NCI-H82 (cell line): ENCODE results near the gene NES.
A peak's percentile ranks its signal among the peaks of the same experiment; 100 is the strongest.

ENCODE experiments used
- DNase-seq: peaks from one replicate; lab custom pipeline; 2025; lab: John Stamatoyannopoulos, UW

The NES gene

DNA sequence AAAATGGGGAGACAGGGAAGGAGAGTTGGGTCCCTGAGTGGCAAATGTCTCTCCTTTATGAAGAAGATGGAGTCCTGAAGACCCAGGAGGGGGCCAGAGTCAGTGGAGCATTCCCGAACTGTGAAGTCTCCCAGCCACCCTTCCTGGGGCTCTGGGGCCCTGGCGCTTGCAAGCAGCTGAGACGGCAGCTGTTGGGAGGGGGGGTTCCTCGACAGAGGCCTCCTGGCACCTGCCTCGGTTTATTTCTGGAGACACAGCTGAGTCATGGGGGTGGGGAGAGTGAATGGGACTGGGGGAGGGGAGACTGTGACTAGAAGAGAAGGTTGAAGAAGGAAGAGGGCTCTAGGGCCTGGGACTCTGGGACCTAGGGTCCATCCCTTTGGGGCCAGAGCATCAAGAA, 14.0 kb downstream of the NES start:
- DNase-seq: peak; percentile 93

DNA sequence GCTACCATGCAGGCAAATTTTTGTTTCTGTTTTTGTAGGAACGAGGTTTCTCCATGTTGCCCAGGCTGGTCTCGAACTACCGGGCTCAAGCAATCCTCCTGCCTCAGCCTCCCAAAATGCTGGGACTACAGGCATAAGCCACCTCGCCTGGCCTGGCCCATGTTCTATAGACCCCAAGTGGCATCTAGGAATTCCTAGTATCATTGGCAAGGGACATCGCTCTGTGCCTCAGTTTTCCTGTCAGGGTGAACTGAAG, 14.5 kb downstream of the NES start:
- no peak for DNase-seq

DNA sequence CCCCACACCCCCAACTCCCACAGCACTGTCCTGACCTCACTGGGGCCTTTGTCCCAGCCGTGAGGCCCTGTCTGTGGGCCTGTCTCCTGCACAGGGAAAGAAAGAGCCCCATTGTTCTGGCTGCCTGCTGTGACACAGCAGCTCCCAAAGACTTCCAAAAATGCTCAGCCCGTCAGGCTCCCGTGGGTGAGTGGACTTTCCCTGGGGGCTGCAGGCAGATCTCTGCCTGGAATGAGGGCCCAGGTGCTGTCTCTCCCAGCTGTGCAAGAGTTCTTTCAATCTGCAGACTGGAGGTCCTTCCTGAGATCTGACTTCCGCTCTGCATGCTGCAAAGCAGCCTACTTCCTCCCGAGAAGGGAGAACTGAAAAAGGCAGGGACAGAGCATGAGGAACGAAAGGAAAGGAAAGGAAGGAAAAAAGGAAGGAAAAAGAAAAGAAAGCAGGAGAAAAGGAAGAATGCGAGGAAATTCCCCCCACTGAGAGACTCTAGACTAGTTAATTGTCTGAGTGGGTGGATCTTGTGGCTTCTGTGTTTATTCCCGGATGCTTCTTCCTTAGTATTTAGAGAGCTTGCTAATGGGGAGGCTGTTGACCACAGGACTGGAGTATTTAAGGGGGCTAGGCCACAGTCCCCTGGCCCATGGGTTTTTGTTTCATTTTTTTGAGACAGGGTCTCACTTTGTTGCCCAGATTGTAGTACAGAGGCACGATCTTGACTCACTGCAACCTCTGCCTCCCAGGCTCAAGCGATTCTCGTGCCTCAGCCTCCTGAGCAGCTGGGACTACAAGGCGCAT, 15.0 kb downstream of the NES start:
- DNase-seq: no peak

DNA sequence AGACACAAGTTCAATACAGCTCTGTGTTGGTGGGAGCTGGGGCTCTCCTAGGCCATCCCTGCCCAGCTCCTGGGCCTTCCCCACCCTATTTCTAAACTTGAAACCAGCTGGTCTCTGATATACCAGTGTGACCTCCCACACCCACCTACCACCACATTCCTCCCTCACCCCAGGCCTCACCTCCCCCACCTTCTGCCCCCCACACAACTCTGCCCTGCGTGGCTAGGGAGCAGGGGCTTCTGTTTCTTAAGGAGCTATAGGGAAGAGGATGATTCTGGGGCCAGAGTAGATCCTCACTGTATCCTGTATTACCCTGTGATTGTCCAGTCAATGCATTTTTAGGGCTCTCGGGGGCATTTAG, 16.5 kb downstream of the NES start:
- no peak for DNase-seq

DNA sequence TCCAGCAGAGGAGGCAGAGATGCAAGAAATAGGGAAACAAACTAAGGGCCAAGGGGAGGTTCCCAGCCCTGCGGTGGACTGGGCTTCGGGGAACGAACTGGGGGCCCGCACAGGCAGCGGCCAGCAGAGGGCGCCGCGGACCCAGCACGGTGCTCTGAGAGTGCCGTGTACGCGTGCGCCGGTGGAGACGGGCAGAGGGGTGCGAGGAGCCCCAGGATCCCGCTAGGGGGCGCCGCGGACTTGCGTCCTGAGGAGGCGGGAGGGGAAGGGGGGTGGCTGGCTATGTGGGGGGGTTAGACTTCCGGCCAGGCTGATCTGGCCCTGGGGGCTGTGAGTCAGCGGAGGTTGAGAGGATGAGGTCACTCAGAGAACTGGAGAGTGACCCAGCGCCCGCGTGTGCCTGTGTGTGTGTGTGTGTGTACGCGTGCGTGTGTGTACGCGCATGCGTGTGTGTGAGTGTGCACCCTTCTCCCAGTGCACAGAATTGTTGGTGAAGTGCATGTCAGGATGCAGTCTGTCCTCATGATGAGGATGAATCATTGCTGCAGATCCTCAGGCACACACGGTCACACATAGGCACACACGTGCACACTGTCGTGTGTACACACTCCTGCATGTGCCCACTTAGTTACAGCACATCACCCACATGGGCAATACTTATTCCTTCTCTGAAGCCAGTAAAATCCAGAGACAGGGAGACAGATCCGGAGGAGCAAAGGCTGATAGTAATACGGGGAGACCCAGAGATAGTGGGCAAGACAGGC, 17.0 kb downstream of the NES start:
- peak; percentile 99 for DNase-seq

DNA sequence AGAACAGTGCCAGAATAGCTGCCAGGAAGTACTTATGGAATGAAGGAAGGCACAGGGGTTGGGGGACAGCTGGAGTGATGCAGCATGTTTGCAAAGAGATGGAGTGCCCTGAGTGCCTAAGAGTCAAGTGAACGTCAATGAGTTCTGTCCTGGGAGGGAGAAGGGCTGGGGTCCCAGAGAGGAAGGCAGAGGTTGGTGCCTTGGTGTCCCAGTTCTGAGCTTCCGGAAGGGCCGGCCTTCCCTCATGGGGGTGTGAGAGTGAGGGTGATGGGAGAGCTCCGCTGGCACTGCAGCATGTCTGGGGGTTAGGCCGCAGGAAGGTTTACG, 17.6 kb downstream of the NES start:
- no peak for DNase-seq

DNA sequence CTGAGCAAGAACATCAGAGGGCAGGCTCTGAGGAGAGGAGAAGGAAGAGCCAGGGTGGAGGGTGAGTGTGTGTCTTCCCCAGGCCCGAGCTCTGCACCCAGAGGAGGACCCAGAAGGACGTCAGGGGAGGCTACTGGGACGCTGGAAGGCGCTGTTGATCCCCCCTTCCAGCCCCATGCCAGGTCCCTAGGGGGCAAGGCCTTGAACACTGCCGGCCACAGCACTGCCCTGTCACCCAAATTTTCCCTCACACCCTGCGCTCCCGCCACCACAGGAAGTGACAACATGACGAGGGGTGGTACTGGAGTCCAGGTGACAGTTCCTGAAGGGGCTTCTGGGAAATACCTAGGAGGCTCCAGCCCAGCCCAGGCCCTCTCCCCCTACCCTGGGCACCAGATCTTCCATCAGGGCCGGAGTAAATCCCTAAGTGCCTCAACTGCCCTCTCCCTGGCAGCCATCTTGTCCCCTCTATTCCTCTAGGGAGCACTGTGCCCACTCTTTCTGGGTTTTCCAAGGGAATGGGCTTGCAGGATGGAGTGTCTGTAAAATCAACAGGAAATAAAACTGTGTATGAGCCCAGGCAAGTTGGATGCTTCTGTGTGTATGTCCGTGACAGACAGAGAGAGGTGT, 18.1 kb downstream of the NES start:
- DNase-seq: no peak

DNA sequence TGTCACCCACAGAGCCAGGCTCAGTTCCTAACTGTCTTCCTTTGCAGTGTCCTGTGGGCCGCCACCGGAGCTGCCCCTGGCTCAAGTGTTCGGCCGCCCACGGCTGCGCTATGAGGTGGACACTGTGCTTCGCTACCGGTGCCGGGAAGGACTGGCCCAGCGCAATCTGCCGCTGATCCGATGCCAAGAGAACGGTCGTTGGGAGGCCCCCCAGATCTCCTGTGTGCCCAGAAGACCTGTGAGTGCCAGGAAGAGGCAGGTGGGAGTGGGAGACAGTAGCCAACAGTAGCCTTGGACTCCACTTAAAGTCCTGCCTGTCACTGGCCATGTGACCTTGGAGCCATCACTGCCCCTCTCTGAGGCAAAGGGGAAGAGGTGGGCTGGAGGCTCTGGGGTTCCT, 18.7 kb downstream of the NES start:
- no peak for DNase-seq

DNA sequence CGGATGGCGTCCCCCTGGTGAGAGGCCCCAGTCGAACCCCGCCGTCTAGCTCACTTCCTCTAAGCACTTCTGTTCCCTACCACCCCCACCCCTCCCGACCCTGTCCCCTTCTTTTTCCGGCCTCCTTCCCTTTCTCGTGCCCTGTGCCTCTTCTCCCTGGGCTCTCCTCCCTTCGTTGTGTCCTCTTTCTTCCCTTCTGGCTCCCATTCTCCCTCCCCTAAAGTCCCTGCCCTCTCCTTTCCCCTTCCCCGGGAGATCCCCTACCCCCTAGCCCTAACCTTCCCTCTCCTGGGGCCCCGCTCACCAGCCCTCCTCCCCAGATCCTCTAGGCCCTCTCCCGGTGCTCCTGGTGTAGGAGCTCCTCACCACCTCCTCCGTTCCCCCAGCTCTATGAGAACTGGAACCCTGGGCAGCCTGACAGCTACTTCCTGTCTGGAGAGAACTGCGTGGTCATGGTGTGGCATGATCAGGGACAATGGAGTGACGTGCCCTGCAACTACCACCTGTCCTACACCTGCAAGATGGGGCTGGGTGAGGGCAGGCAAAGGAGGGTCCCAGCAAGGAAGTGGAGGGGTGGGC, 19.4 kb downstream of the NES start:
- no peak for DNase-seq

DNA sequence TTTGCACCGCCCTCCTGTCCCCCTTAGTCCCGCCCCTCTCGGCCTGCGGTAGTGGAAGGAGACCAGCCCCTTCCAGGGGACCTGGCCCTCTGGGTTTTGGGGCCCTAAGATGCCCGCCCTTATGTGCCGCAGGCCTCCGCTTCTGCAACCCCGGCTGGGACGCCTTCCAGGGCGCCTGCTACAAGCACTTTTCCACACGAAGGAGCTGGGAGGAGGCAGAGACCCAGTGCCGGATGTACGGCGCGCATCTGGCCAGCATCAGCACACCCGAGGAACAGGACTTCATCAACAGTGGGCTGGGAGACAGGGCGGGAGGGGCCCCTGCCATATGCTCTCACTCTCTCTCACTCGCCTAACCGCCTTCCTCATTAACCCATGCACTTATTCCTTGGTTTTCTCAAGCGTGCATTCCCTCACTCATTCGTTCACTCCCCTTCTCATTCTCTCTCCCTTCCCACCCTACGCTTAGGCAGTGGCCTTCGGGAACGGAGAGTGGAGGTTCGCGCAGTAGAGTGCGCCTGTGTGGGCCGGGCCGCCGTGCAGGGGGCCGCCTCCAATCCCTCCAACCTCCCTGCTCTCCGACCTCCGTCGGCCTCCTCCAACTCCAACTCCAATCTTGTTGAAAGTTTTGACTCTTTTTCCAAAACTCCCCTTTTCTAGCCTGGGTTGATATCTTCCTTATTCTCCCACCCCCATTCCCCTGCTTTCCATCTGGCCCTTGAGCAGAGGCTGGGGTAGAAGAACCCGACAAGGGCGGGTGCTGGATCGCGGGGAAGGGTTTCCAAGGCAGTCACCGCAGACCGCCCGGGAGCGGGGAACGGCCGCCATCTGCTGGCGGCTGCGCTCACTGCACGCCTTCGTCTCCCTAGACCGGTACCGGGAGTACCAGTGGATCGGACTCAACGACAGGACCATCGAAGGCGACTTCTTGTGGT, 20.1 kb downstream of the NES start:
- DNase-seq: peak; percentile 91

DNA sequence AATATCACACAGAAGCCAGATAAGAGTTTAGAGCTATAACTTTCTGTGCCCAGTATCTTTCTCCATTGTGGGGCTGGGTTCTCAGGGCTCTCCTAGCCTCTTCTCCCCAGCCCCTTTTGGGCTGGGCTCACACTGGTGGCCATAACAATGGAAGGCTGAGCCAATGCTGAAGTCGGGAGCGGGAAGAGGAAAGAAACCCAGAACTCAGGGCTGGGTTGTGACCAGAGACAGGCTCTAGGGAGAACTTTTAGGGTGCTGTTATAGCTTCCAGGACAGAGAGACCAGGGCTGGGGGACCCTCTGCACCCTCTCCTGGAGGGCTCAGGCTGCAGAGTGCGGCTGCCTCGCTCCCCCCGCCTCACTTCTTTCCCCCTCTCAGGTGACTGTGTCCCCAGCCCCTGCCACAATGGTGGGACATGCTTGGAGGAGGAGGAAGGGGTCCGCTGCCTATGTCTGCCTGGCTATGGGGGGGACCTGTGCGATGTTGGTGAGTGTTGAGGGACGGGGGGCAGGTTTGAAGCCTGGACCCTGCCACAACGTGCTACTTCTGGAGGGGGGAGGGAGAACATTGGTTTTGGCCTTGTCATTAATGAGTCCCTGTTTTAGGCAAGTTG, 21.2 kb downstream of the NES start:
- DNase-seq: no peak

DNA sequence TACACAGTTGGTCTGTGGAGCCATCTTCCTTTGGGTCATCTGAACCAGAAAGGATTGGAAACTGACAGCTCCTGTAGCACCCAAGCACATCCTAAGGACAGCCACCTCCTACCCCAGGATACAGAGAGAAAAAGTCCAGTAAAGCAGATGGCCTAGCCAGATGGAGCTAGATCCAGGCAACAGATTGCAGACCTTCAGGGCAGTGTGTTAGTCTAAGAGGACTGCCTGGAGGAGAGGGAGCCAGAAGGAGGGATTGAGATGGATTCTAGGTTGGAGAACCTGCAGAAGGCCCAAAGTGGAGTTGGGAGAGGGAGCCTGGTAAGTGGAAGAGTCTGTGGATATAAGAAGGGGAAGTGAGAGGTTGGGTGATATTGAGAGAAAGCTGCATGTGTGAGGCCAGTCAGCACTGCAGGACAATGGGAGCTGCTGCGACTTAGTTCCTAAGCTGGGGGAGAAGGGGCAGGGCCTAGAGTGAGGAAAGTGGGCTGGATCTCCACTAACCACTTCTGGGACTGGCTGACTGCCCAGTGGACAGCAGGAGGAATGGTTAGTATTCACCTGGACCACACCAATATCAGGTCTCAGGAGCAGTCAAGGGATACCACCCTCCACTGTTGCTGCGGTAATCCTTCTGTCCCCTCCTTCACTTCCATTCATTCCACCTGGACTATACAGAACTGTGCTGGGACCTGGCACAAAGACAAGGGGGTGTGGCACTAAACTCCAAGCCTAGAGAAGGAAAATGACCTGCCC, 21.9 kb downstream of the NES start:
- DNase-seq: peak; percentile 84

DNA sequence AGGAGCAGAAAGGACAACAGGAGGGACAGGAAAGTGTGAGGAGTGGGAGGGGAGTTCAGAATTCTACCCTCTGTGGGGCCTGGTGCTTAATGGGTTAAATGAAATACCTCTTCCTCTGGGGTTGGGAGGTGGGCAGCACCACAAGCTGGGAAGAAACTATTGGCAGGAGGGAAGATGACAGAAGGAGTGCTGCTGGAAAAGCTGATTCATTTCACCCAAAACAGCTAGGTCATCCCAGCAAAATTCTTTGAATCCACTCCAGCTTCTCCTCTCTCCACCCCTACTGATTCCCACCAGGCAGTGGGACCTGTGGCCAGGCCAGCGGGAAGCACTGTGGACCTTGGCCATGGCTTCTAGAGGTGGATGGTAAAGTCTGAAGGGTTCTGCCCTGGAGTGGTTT, 22.5 kb downstream of the NES start:
- DNase-seq: no peak

DNA sequence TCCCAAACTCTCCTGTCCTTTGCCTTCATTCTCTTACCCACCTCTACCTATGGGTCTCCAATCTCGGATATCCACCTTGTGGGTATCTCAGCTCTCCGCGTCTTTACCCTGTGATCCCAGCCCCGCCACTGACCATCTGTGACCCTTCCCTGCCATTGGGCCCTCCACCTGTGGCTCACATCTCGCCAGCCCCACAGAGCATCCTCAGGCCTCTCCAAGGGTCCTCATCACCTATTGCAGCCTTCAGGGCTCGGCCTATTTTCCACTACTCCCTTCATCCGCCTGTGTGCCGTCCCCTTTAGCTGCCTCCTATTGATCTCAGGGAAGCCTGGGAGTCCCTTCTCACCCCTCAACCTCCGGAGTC, 24.2 kb downstream of the NES start:
- DNase-seq: no peak

DNA sequence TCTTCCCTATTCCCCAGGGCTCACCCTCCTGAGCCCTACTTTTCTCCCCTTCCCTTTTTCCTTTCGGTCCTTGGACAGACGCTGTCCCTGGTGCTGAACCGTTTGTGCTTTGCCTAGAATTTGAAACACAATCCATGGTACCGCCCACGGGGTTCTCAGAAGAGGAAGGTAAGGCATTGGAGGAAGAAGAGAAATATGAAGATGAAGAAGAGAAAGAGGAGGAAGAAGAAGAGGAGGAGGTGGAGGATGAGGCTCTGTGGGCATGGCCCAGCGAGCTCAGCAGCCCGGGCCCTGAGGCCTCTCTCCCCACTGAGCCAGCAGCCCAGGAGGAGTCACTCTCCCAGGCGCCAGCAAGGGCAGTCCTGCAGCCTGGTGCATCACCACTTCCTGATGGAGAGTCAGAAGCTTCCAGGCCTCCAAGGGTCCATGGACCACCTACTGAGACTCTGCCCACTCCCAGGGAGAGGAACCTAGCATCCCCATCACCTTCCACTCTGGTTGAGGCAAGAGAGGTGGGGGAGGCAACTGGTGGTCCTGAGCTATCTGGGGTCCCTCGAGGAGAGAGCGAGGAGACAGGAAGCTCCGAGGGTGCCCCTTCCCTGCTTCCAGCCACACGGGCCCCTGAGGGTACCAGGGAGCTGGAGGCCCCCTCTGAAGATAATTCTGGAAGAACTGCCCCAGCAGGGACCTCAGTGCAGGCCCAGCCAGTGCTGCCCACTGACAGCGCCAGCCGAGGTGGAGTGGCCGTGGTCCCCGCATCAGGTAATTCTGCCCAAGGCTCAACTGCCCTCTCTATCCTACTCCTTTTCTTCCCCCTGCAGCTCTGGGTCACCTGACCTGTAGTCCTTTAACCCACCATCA, 24.8 kb downstream of the NES start:
- DNase-seq: no peak

DNA sequence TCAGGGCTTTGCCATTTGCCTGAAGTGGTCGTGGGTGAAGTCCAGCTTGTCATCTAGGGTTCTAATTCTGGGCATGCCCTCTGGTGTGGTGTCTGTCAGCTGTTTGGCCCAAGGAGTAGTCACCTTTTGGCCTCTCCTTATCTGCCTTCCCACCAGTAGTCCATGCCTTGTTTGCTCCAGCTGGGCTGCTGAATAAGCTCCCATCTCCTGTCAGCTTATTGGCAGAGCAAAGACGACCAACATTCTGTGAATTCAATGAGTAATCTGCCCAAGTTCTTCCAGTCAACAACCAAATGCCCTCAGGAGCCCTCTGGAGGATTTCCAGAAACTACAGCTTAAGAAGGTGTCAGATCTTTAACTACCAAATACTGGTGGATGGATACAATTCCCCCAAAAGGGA, 28.3 kb downstream of the NES start:
- peak; percentile 57 for DNase-seq

DNA sequence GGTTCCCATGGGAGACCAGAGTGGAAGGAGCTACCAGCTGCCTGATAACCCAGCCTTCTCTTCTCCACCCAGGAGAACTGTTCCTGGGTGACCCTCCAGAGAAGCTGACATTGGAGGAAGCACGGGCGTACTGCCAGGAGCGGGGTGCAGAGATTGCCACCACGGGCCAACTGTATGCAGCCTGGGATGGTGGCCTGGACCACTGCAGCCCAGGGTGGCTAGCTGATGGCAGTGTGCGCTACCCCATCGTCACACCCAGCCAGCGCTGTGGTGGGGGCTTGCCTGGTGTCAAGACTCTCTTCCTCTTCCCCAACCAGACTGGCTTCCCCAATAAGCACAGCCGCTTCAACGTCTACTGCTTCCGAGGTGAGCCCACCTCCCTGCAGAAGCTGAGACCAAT, 28.7 kb downstream of the NES start:
- no peak for DNase-seq

DNA sequence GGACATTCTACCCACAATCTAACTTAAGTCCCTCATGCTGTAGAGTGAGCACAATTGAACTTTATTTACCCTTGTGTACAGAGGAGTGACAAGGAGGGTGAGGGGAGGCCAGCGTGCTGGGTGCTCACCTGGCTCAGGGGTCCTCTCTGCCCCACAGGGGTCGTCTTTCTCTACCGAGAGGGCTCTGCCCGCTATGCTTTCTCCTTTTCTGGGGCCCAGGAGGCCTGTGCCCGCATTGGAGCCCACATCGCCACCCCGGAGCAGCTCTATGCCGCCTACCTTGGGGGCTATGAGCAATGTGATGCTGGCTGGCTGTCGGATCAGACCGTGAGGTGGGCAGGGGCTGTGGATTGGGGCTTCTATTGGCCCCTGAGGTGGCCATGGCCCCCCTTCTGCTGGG, 29.9 kb downstream of the NES start:
- no peak for DNase-seq

DNA sequence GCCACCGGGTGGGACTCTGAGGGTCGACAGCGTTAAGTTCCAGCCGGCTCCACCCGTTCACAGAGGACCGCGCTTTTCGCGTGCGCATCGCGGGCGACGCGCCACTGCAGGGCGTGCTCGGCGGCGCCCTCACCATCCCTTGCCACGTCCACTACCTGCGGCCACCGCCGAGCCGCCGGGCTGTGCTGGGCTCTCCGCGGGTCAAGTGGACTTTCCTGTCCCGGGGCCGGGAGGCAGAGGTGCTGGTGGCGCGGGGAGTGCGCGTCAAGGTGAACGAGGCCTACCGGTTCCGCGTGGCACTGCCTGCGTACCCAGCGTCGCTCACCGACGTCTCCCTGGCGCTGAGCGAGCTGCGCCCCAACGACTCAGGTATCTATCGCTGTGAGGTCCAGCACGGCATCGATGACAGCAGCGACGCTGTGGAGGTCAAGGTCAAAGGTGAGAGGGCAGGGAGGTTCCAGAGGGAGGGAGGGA, 30.4 kb downstream of the NES start:
- no peak for DNase-seq

DNA sequence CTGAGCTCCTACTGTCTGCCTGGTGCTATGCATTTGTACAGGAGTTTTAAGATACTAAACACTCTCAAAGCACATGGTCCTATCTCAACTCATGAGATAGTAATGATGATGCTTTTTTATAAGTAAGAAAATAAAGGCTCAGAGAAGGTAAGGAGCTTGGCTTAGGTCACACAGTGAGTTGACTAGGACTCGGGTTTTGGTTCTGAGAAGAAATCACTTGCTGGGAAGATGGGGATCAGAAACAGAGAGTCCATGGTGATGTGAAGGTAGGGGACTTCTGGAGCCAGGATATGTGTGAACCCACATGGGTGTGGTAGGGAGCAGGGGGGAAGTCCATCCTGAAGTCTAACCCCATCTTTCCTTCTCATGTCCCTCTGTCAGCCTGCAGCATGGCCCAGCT, 31.5 kb downstream of the NES start:
- DNase-seq: no peak
